Measurements from ENCODE around the gene CCR1.

The CCR1 gene

GRCh38 chr3:46208167-46208704 lies at the start of gene CCR1:
CCR1 (minus strand) TSS chr3:46208313; CDS start chr3:46204313, 4,000 bp downstream.
- DNase-seq = peak; percentile 78 to 79

DNA sequence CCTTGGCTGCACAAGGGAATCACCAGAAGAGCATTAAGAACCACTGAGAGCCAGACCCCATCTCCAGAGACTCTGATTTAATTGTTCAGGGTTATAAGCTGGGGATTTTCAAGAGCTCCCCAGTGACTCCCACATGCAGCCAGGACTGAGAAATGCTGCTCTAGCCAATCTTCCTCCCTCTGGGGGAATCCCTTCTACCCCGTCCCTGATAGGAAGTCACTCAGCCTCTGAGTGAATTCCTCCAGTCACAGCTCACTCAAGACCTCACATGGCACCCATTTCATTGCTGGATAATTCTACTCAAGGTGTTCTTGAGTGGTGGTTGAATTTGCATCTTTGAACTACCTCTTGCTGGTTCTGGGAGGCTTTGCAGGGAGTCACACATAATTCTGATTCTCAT lies 44.9 kb upstream of the CCR1 start:
- no peak for DNase-seq

DNA sequence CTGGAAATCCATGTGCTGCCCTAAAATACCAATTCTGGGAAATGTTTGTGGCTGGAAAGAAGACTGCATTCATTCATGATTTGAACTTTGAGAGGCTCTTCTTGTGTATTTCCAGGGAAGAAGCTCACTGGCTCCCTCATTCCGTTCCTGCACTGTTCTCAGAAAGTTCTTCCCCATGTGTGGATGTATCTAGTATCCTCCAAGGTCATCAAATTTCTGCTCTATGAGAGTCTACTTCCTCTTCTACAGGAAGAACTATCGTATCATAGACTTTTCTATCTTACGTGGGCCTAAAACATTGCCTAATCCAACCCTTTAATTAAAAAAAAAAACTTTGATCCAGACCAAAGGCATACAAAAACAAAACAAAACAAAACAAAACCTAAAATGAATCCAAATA lies 37.0 kb upstream of the CCR1 start:
- no peak for DNase-seq

GRCh38 chr3:46243560-46243959 lies 35.4 kb upstream of the CCR1 start:
- no peak for DNase-seq

GRCh38 chr3:46242120-46242519 lies 34.0 kb upstream of the CCR1 start, which contains the start of gene CCR3:
CCR3 (plus strand) TSS chr3:46242460; CDS start chr3:46265159, 22,699 bp downstream.
- DNase-seq = no peak

GRCh38 chr3:46239952-46240351 lies 31.8 kb upstream of the CCR1 start:
- DNase-seq = no peak

GRCh38 chr3:46239301-46239938 lies 31.3 kb upstream of the CCR1 start:
- DNase-seq = no peak

DNA sequence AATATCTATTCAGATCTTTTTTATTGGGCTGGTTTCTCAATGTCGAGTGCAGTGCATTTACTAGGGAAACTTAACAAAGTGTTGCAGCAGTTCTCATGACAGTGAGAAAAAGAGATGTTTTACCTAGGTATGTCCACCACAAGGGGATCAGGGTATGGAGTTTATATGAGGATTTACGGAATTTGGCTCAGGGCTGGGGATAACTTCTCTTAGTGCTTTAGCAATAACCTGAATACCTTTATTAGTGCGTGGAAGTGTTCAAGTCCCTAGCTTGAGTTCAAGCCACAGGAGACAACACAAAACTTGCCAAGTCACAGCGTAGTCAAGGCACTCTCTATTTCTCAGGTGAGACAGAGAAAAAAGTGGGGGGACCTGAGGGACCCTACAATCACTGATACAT lies 30.3 kb upstream of the CCR1 start:
- DNase-seq = no peak

DNA sequence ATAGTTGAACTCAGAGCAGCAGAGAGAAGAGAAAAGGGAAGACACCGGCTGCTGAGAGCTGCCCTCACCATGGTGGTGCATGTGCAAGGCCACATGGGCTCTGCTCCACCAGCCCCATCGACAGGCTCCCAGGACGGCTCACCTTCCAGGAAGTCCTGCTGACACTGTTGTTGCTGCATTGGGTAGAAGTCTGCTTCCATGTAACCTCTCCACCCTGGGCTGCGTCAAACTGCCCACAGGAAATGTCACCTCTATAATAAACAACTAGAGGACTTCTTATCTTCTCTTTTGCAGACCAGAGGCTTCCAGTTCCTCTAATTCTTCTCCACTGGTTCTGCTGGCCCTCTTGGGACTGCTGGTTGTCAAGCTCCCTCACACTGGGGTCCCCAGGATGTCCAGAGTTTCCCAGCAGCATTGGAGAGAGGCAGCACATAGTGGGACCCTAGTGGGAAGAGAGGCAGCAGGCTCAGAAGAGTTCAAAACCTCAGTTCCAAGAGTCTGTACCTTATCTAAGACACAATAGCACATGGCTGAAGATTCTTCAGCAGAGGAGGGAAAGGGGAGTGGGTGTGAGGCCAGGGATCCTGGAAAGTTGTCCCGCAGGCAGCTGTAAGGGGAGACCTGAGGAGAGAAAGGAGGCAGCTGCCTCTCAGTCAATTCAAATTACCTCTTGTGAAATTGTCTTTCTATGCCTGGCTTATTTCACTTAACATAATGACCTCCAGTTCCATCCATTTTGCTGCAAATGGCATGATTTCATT lies 28.4 kb upstream of the CCR1 start:
- DNase-seq = no peak

DNA sequence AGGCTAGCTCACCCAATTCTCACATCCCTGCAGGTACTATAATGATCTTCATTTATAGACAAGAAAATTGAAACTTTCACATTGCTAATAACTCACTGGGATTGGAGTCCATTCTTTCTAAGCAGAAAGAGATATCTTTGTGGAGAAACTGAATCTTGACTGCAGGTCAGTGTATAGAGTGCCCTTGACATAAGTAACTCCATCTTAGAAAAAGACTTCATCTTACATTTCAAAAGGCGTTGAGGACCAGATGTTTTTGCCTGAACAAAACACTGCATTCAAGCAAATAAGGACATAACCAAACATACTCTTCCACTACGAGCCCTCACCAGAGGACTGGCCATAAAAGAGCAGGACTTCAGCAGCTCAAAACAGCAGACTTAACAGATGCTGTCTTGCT lies 27.3 kb upstream of the CCR1 start:
- DNase-seq = no peak

DNA sequence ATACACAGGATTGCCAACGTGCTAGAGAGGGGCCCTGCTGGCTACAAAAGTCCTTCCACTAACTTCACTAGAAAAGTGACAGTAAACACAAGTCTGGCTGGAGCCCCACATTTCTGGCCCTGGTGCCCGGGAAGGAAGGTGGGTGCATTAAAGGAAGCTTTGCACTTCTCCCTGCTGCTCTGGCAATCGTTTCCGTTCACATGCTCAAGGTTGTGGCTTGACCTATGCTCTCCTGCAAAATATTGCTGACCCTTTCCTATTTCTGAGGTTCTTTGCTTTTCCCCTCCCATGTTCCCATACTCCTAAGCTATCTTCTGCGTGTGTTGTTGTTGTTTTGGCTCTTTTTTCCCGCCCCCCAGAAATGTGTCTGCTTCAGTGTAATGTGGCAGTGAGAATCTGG lies 25.1 kb upstream of the CCR1 start:
- no peak for DNase-seq

DNA sequence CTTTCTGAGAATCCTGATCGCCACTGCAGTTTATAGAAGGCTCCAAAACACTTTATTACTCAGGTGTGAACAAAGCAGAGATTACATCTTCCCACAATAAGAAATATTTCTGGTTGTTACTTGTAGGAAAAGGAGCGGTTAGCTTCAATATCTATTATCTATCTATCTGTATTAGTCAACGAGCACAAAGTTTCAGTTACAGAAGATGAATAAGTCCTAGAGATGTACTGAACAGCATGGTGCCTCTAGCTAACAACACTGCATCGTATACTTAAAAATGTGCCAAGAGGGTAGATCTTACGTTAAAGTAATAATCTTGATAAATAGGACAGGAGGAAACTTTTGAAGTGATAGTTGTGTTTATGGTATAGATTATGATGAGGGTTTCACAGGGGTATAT lies 23.2 kb upstream of the CCR1 start:
- no peak for DNase-seq

DNA sequence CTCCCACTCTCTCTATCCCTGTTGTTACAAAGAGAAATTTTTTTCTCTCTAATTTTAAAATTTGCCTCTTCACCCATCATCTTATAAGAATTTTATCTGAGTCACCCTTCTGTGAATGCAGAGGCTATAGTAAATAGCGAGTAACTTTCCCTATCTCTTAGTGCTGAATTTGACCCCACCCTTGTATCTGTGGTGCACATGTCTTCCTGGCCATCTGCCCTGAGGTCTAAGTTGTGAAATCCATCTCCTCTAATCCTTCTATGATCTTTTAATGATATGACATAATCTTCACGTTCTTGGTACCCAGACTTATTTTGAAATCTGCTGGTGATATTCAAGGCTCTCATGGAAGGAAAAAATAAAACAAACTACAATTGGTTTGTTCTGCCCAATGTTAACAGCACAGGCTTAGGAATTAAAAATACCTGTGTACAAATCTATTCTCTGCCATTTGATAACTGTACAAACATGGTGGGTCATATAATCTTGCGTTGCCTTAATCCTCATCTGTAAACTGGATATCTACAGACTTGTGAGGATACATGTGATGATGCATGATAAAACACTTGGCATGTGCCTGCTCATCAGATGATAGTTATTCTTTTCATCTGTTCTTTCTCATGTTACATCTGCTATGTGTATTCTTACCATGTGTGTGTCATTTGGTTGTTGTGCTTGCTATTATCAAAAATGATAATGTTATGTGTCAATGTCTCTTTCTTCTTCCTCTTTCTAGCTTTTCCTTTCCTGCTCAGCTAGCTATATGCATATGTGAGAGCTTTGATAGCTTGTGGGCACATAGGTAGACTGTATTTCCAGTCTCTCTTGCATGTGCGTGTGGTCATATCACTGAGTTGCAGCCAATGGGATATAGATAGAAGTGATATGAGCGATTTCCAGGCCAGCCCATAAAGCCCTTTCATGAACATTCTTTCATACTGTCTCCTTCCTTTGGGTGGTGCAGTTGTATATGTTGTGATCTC lies 20.4 kb upstream of the CCR1 start:
- DNase-seq = no peak

GRCh38 chr3:46222435-46223161 lies 14.5 kb upstream of the CCR1 start:
- no peak for DNase-seq

GRCh38 chr3:46221938-46222337 lies 13.8 kb upstream of the CCR1 start:
- DNase-seq = no peak

DNA sequence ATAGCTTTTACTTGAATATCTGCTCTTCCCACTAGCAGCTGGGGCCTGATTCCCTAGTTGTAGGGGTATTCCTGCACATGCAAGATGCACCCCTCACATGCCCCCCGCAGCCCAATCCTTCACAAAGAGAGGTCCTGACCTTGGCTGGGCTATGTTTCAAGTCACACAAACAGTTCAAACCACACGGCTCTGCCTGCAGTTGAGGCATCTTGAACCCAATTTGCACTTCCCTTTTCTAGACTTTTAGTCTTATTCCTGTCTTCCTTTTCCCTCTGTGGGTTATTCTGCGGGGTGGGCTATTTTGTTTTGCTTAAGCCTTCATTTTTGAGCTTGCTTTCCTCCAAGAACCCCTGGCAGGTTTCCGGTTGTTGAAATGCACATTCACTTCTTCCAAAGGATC lies 13.3 kb upstream of the CCR1 start:
- no peak for DNase-seq

DNA sequence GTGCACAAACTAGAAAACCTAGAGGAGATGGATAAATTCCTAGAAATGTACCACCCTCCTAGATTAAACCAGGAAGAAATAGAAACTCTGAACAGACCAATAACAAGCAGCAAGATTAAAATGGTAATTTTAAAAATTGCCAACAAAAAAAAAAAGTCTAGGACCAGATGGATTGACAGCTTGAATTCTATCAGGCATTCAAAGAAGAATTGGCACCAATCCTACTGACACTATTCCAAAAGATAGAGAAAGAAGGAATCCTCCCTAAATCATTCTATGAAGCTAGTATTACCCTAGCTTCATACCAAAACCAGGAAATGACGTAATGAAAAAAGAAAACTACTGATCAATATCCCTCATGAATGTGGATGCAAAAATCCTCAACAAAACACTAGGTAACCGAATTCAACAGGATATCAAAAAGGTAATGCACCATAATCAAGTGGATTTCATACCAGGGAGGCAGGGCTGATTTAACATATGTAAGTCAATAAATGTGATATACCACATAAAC lies 10.1 kb upstream of the CCR1 start:
- DNase-seq = no peak

DNA sequence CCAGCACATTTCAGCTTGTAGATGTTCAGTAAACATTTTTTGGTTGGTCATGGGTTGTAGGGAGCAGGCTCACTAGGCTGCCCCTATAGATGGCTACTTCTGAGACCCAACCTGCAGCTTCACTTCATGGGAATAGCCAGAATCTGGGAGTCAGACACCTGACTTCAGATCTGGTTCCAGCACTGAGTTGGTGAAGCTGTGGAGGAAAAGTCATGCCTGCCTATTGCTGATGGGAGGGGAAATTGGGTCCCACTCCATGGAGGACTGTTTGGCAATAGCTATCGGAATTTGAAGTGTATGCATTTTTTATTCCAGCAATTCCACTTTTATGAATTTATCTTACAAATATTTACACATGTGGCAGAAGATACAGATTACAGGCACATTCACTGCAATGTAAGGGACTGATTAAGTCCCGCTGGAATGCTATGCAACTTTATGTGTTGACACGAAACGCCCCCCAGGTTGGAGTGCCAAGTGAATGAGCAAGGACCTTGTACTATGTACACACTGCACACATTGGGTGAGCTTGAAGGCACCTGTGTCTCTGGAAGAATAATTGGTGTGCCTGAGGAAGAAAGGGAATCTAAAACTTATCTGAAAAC lies 7.8 kb upstream of the CCR1 start:
- no peak for DNase-seq

DNA sequence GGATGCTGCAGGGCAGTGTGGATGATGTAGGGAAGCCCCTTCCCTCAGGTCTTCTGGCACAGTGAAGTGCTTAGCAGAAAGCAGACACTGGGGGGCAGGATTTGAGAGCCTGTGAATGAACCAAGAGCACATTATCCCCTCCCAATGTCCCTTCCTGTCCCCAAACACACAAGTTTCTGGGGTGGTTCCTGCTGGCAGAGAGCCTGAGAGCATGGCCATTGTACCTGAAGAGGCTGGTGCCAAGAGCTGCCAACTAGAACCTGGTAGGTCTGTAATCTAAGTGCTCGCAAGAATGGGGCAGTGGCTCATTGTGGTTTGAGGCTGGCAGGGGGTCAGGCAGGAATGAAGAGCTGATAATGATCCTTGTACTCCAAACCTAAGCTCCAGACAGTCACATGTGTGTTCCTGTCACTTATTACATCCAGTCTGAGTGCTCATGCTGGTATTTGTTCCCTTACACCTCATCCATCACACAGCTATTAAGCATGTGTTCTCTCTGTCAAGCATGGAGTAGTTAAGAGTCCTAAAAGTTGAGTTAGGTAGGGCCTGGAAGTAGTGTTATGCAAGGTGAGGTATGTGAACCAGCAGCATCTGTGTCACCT lies 6.7 kb upstream of the CCR1 start:
- DNase-seq = no peak

GRCh38 chr3:46213201-46213600 lies 5.1 kb upstream of the CCR1 start:
- no peak for DNase-seq

- DNase-seq = no peak
Measured at GRCh38 chr3:46212101-46212500, 4.0 kb upstream of the CCR1 start.

Measured in activated T-cell treated with anti-CD3 and anti-CD28 coated beads, Interleukin-2, amount 50 U/mL, for 48 hours (primary cell).